ENCODE measurements around the gene CAPZA2.
A peak's percentile ranks its signal among the peaks of the same experiment; 100 is the strongest.

CAPZA2 gene

DNA sequence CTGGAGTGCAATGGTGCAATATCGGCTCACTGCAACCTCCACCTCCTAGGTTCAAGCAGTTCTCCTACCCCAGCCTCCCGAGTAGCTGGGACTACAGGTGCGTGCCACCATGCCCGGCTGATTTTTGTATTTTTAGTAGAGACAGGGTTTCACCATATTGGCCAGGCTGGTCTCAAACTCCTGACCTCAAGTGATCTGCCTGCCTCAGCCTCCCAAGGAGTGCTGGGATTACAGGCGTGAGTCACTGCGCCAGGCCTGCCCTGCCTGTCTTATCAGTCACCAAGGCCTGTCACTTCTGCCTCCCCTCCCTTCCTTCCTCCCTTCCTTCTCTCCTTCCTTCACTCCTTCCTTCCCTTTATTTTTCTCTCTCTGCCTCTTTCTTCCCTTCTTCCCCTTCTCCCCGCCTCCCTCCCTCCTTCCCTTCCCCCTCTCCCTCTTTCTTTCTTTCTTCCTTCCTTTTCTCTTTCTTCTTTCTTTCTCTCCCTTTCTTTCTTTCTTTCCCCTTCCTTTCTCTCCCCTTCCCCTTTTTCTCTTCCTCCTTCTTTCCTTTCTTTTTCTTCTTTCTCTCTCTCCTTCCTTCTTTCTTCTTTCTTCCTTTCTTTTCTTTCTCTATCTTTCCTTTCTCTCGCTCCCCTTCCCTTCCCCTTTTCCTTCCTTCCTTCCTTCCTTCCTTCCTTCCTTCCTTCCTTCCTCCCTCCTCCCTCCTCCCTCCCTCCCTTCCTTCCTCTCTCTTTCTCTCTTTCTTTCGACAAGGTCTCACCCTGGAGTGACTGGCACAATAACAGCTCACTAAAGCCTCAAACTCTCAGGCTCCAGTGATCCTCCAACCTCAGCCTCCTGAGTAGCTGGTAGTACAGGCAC lies 87.8 kb downstream of the CAPZA2 start:
- no peak overlapping the region for H3K27ac ChIP-seq
- TF ChIP-seq, protein P1, sequence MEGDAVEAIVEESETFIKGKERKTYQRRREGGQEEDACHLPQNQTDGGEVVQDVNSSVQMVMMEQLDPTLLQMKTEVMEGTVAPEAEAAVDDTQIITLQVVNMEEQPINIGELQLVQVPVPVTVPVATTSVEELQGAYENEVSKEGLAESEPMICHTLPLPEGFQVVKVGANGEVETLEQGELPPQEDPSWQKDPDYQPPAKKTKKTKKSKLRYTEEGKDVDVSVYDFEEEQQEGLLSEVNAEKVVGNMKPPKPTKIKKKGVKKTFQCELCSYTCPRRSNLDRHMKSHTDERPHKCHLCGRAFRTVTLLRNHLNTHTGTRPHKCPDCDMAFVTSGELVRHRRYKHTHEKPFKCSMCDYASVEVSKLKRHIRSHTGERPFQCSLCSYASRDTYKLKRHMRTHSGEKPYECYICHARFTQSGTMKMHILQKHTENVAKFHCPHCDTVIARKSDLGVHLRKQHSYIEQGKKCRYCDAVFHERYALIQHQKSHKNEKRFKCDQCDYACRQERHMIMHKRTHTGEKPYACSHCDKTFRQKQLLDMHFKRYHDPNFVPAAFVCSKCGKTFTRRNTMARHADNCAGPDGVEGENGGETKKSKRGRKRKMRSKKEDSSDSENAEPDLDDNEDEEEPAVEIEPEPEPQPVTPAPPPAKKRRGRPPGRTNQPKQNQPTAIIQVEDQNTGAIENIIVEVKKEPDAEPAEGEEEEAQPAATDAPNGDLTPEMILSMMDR (IDR thresholded peaks at IDR 0.05) = no peak
- TF ChIP-seq ZFX (IDR thresholded peaks at IDR 0.05; ENCODE audit: borderline replicate concordance) = no peak

DNA sequence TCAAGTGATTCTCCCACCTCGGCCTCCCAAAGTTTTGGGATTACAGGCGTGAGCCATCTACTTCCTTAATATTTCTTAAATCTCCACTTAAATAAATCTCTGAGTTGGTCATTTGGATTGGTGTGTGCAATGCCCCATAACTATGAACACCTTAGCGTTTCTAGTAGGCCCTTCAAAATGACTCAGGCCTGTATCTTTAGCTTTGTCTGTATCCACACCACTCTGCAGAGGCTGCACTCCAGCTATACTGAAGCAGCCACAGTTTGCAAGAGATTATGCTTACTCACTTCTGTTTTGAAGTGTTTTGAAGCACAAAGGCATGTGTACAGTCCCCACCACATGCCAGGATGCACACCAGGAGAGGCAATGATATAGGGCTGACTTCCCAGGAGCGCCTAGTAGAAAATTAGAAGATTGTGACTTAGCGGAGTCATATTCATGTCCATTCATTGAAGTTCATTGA lies 88.5 kb downstream of the CAPZA2 start:
- no peak overlapping the region for H3K27ac ChIP-seq
- TF ChIP-seq, protein P1 (IDR thresholded peaks at IDR 0.05) = no peak
- no peak for TF ChIP-seq ZFX (IDR thresholded peaks at IDR 0.05; ENCODE audit: borderline replicate concordance)

DNA sequence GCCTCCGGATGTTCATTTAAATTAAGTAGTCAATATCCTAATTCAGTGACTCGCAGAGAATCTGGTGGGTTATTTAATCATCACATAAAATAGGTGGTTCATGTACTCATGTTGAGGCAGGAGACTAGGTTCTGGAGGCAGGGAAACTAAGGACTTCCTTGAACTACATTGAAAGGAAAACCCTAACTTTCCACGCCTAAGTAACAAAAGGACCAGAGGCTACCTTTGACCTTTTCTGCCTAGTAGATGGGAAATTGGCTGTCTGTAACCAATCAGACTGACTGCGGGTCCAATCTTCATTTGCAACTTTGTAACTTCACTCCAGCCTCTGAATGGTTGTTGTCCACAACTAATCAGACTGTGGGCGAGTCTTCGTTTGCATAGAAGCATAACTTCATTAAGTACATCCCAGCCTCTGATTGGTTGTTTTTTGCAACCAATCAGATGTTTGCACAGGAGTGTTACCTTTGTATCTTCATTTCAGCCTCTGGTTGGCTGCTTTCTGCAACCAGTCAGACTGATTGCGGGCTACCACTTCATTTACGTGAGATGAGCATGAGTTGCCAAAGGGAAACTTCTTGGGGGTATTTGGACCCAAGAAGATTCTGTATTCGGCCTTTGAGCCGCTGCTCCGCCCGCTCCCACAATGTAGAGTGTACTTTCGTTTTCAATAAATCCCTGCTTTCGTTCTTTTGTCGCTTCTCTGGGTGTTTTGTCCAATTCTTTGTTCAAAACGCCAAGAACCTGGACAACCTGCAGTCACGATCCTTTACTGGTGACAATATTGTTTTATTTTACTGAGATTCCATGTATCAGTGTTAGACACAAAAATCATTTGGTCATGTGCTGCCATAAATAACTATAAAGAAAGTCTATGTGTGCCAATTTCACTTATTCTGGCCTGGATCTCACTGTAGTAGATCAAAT lies 89.2 kb downstream of the CAPZA2 start:
- no peak overlapping the region for H3K27ac ChIP-seq
- TF ChIP-seq, protein P1 (IDR thresholded peaks at IDR 0.05) = no peak
- no peak for TF ChIP-seq ZFX (IDR thresholded peaks at IDR 0.05; ENCODE audit: borderline replicate concordance)

DNA sequence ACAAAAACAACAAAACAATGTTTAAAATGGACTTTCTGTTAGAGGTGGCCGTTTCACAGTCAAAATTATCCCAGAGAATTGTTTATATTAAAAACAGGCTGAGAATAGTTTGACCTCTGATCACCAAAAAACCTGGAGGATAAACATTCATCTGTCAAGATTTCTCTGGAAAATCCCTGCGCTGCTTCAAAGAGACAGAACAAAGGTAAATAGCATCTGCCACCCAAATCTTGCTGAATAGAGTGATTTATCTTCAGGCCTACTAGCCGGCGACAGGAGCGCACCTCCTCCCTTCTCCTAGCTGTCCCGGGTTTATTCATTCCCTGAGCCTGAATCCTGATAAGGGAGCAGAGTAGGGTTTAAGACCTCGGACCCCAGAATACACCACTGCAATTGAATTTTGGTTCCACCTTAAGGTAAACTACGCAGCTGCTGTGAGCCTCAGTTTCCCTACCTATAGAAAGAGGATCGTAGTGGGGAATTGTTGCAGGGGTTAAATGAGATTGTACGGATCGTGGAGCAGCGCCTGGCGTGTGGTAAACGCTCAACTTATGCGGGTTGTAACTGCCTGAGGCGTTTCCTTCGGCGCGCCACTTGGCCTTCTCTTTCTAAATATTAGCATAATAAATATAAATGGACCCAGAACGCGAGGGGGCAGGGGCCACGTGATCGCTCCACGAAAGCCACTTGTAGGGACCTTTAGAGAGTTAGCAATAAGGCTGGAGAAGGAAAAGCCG lies 90.4 kb downstream of the CAPZA2 start:
- peak overlapping the region; percentile 90 for H3K27ac ChIP-seq
- TF ChIP-seq ZFX (IDR thresholded peaks at IDR 0.05; ENCODE audit: borderline replicate concordance) = no peak
- TF ChIP-seq, protein P1 (IDR thresholded peaks at IDR 0.05) = no peak

DNA sequence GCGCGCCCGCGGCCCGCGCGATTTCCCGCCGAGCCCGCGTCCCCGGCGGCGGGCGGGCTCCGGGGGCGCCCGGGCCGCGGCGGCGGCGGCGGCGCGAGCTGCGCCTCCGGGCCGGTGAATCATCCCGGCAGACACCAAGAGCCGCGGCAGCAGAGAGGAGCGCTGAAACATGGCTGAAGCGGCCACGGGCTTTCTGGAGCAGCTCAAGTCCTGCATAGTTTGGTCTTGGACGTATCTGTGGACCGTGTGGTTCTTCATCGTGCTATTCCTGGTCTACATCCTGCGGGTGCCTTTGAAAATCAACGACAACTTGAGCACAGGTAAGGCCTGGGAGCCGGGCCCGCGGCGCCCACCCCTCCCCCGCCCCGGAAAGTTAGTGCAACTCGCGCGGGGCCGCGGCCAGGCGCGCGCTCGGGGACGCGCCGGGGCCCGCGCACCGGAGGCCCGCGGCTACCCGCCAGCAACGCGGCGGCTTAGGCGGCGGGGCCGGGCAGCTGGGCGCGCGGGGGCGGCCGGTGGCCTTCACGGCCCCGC lies 91.1 kb downstream of the CAPZA2 start, which contains the start of gene ST7:
Gene ST7, plus strand, starts transcription at position 130 of the 534 bp plus-strand sequence. Its CDS starts 40 bp downstream, at position 170.
- peak within 1 kb of the TSS; percentile 90 for H3K27ac ChIP-seq
- TF ChIP-seq ZFX (IDR thresholded peaks at IDR 0.05; ENCODE audit: borderline replicate concordance) = no peak
- TF ChIP-seq, protein P1 (IDR thresholded peaks at IDR 0.05) = no peak; the same call in 1 of the 2 replicates

Measured in 22Rv1 (cell line).